H1 (cell line): ENCODE measurements around the gene MT1F. TPM values are rescaled to one million over a fixed set of nuclear protein-coding genes. Genes with fewer than 3 reads are reported as not detected.

ENCODE experiments used
- CHD7 ChIP-seq: fragments of 300-600 bp; sonication (generic); IDR thresholded peaks from 2 replicates; pipeline ENCODE4 v1.7.1; 2012; ENCODE audit warnings: low read length, moderate library complexity, mild to moderate bottlenecking, inconsistent platforms; ENCODE audit not compliant: insufficient replicate concordance
- HDAC2 ChIP-seq, 2 experiments: fragments of 300-600 bp in 1 of 2; sonication (generic) in 1 of 2; IDR thresholded peaks; 2 replicates each; pipeline ENCODE4 v1.6.1; 2011 to 2012; ENCODE audit warnings: low read depth in 2 of 2, low read length in 2 of 2, mild to moderate bottlenecking in 2 of 2, moderate library complexity in 2 of 2, borderline replicate concordance in 1 of 2, inconsistent platforms in 1 of 2
- HDAC6 ChIP-seq: IDR thresholded peaks from one replicate; pipeline ENCODE4 v1.7.1; 2012; ENCODE audit warnings: low read depth, mild to moderate bottlenecking, inconsistent platforms, low read length, moderate library complexity
- MAFK ChIP-seq: IDR thresholded peaks from 2 replicates; pipeline ENCODE4 v1.6.1; 2012; ENCODE audit warnings: low read depth, mild to moderate bottlenecking, improper control_type of control experiment, low read length
- SAP30 ChIP-seq: fragments of 300-600 bp; sonication (generic); IDR thresholded peaks from 2 replicates; pipeline ENCODE4 v1.7.1; 2012; ENCODE audit warnings: low read length, moderate library complexity, mild to moderate bottlenecking, inconsistent platforms; ENCODE audit not compliant: insufficient read depth, insufficient replicate concordance
- polyA plus RNA-seq, 7 experiments: library from polyadenylated mRNA; depleted of rRNA in 3 of 7; stranded (reverse) in 5 of 7; unstranded in 2 of 7; fragments of >200 nt in 5 of 7; fragments of 200-250 nt in 2 of 7; gene quantifications; 1 replicate in 5 of 7; 2 replicates in 1 of 7; 4 replicates in 1 of 7; pipeline versions ENCODE4 v1.2.1 to v1.2.3, GENCODE V29; 2011 to 2013; ENCODE audit warnings: missing spikeins in 2 of 7, mixed read lengths in 2 of 7
- total RNA-seq: library from RNA; stranded (reverse); fragmentation: NEBNext Ultra II Directional; extraction: Animal tissue kit (Norgen Biotek cat#: 25700); gene quantifications from 2 replicates; pipeline ENCODE4 v1.2.1, GENCODE V29; 2021

The MT1F gene
- total and polyA plus RNA-seq, 2 of the 8 experiments (the other 6 are each of a cell fraction or from before 2014, with no cell fraction given) = 5.9 to 20.8 TPM

DNA sequence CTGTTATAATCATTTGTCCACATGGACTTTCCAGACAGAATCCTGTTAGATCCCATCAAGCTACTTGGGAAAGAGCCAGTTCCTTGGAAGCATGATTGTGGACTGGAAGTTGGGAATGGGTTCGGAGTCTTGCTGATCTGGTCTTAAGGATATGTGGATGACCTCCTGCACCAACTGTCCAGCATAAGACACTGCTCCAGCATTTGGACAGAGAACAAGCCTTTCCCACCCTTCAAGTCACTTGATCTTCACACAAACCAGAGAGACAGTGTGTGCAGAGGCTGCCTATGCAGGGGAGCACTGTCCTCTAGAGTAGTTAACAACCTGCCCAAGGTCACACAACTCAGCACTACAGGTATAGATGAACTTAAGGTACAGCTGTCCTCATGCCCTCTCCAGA, 11.9 kb upstream of the MT1F start (continued):
- TF ChIP-seq CHD7 = no peak
- TF ChIP-seq MAFK = no peak
- TF ChIP-seq HDAC2 (IDR thresholded peaks at IDR 0.05; ENCODE audit: borderline replicate concordance in 1 of 2, low read depth in 2 of 2, low read length in 2 of 2) = no peak
- TF ChIP-seq HDAC6 = no peak
- no peak for TF ChIP-seq SAP30
